K562 (cell line): ENCODE measurements around the gene COASY. TPM values are rescaled to one million over a fixed set of nuclear protein-coding genes. Genes with fewer than 3 reads are reported as not detected.

ENCODE experiments used
- ATF3 ChIP-seq, 2 experiments: fragments of 450-650 bp in 1 of 2; sonication (generic) in 1 of 2; formaldehyde crosslinking in 1 of 2; IDR thresholded peaks in 1 of 2; conservative IDR thresholded peaks in 1 of 2; 2 replicates each; pipeline versions ENCODE4 v1.6.1 to v1.8.1; 2016 to 2023; ENCODE audit warnings: mild to moderate bottlenecking in 2 of 2, moderate library complexity in 2 of 2, inconsistent platforms in 1 of 2, missing genetic modification reagents in 1 of 2
- ATF6 ChIP-seq: sonication (generic); formaldehyde crosslinking; IDR thresholded peaks from 2 replicates; pipeline ENCODE4 v1.4.0; 2020; ENCODE audit warnings: mild to moderate bottlenecking, missing genetic modification reagents
- CCNT2 ChIP-seq: IDR thresholded peaks from 2 replicates; pipeline ENCODE4 v1.6.1; 2011; ENCODE audit warnings: borderline replicate concordance, low read depth, mild to moderate bottlenecking, moderate library complexity, mixed read lengths, low read length; ENCODE audit not compliant: insufficient read length; ENCODE audit errors: extremely low read depth
- FOXK2 ChIP-seq, 2 experiments: fragments of 450-650 bp; IDR thresholded peaks in 1 of 2; conservative IDR thresholded peaks in 1 of 2; 2 replicates each; pipeline ENCODE4 v1.6.1; 2016; ENCODE audit warnings: low read depth in 2 of 2, mild to moderate bottlenecking in 1 of 2
- GTF2E2 ChIP-seq: fragments of 200-800 bp; sonication (Bioruptor generic); IDR thresholded peaks from 2 replicates; pipeline ENCODE4 v1.6.1; 2016; ENCODE audit warnings: missing genetic modification characterization, missing compliant biosample characterization
- NCOA4 ChIP-seq: fragments of 450-650 bp; IDR thresholded peaks from 2 replicates; pipeline ENCODE4 v1.6.1; 2018; ENCODE audit warnings: mild to moderate bottlenecking; ENCODE audit not compliant: partially characterized antibody
- NR2C2 ChIP-seq, 2 experiments: fragments of 200-800 bp in 1 of 2; sonication (Bioruptor generic) in 1 of 2; sonication (generic) in 1 of 2; formaldehyde crosslinking in 1 of 2; IDR thresholded peaks; 2 replicates each; pipeline versions ENCODE4 v1.6.1 to v1.8.0; 2016 to 2022; ENCODE audit warnings: mild to moderate bottlenecking in 1 of 2, missing compliant biosample characterization in 1 of 2, missing genetic modification characterization in 1 of 2, missing genetic modification reagents in 1 of 2
- PRMT5 ChIP-seq: sonication (generic); formaldehyde crosslinking; IDR thresholded peaks from 2 replicates; pipeline ENCODE4 v1.5.0; 2020; ENCODE audit warnings: missing genetic modification reagents
- RBM39 ChIP-seq: fragments of 200-400 bp; formaldehyde crosslinking; optimal IDR thresholded peaks from 2 replicates; pipeline ENCODE3; 2018; ENCODE audit warnings: low read depth, low read length
- TAF1 ChIP-seq: IDR thresholded peaks from 2 replicates; pipeline ENCODE4 v1.6.1; 2011; ENCODE audit warnings: mild to moderate bottlenecking, low read length, moderate library complexity; ENCODE audit not compliant: insufficient read depth, control insufficient read depth, severe bottlenecking; ENCODE audit errors: extremely low read depth
- TEAD1 ChIP-seq, 2 experiments: fragments of 450-650 bp in 1 of 2; sonication (generic) in 1 of 2; formaldehyde crosslinking; IDR thresholded peaks; 2 replicates each; pipeline versions ENCODE4 v1.4.0 to v1.8.0; 2020 to 2022; ENCODE audit warnings: mild to moderate bottlenecking in 2 of 2, missing genetic modification reagents in 1 of 2
- polyA plus RNA-seq, 8 experiments: library from polyadenylated mRNA; depleted of rRNA in 4 of 8; stranded (reverse) in 5 of 8; unstranded in 3 of 8; fragments of >200 nt; fragmentation: Nextera tagmentation in 2 of 8; fragmentation: Illumina TruSeq in 1 of 8; extraction: Ambion mirVana in 2 of 8; extraction: Trizol in 1 of 8; gene quantifications; 2 replicates each; pipeline versions ENCODE4 v1.2.1 to v1.2.3, GENCODE V29; 2011 to 2014; ENCODE audit warnings: inconsistent platforms in 1 of 8, missing spikeins in 1 of 8
- total RNA-seq, 7 experiments: library from RNA; depleted of rRNA in 6 of 7; stranded (reverse); fragments of >200 nt in 6 of 7; fragmentation: Illumina TruSeq in 2 of 7; extraction: Trizol in 2 of 7; gene quantifications; 2 replicates each; pipeline versions ENCODE4 v1.2.1 to v1.2.3, GENCODE V29; 2011 to 2021; ENCODE audit warnings: low replicate concordance in 1 of 7
- TF ChIP-seq, protein P1 (sequence below): IDR thresholded peaks from 3 replicates; pipeline ENCODE4 v1.6.1; 2011; ENCODE audit warnings: borderline replicate concordance, mild to moderate bottlenecking, moderate library complexity; ENCODE audit not compliant: insufficient read length; ENCODE audit errors: extremely low read depth
- TF ChIP-seq, protein P2 (sequence below): fragments of 200-400 bp; formaldehyde crosslinking; IDR thresholded peaks from 2 replicates; pipeline ENCODE4 v1.6.1; 2017; ENCODE audit warnings: mild to moderate bottlenecking, low read depth, low read length, moderate library complexity

Gene COASY
- total and polyA plus RNA-seq, 9 of the 15 experiments (the other 6 are each of a cell fraction or from before 2014, with no cell fraction given) = 25.4 to 175 (median 62.3) TPM

- no peak for TF ChIP-seq CCNT2
- TF ChIP-seq TAF1 = no peak
- no peak for TF ChIP-seq NR2C2 (CRISPR knock-in tag; IDR thresholded peaks at IDR 0.05)
- peak; percentile 60; the same call in 1 of the 2 replicates for TF ChIP-seq NR2C2 (tag; IDR thresholded peaks at IDR 0.05)
- TF ChIP-seq, protein P1, sequence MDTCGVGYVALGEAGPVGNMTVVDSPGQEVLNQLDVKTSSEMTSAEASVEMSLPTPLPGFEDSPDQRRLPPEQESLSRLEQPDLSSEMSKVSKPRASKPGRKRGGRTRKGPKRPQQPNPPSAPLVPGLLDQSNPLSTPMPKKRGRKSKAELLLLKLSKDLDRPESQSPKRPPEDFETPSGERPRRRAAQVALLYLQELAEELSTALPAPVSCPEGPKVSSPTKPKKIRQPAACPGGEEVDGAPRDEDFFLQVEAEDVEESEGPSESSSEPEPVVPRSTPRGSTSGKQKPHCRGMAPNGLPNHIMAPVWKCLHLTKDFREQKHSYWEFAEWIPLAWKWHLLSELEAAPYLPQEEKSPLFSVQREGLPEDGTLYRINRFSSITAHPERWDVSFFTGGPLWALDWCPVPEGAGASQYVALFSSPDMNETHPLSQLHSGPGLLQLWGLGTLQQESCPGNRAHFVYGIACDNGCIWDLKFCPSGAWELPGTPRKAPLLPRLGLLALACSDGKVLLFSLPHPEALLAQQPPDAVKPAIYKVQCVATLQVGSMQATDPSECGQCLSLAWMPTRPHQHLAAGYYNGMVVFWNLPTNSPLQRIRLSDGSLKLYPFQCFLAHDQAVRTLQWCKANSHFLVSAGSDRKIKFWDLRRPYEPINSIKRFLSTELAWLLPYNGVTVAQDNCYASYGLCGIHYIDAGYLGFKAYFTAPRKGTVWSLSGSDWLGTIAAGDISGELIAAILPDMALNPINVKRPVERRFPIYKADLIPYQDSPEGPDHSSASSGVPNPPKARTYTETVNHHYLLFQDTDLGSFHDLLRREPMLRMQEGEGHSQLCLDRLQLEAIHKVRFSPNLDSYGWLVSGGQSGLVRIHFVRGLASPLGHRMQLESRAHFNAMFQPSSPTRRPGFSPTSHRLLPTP = no peak
- no peak for TF ChIP-seq PRMT5 (CRISPR knock-in tag)
- TF ChIP-seq TEAD1 (CRISPR knock-in tag; IDR thresholded peaks at IDR 0.05) = no peak
- TF ChIP-seq ATF6 = no peak
- TF ChIP-seq FOXK2 (conservative IDR thresholded peaks at IDR 0.05 in 1 of 2, IDR thresholded peaks at IDR 0.05 in 1 of 2; ENCODE audit: low read depth in 2 of 2) = no peak
- TF ChIP-seq, protein P2, sequence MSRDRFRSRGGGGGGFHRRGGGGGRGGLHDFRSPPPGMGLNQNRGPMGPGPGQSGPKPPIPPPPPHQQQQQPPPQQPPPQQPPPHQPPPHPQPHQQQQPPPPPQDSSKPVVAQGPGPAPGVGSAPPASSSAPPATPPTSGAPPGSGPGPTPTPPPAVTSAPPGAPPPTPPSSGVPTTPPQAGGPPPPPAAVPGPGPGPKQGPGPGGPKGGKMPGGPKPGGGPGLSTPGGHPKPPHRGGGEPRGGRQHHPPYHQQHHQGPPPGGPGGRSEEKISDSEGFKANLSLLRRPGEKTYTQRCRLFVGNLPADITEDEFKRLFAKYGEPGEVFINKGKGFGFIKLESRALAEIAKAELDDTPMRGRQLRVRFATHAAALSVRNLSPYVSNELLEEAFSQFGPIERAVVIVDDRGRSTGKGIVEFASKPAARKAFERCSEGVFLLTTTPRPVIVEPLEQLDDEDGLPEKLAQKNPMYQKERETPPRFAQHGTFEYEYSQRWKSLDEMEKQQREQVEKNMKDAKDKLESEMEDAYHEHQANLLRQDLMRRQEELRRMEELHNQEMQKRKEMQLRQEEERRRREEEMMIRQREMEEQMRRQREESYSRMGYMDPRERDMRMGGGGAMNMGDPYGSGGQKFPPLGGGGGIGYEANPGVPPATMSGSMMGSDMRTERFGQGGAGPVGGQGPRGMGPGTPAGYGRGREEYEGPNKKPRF = no peak
- no peak for TF ChIP-seq GTF2E2 (tag)
- TF ChIP-seq NCOA4 = no peak
- no peak for TF ChIP-seq RBM39
- TF ChIP-seq ATF3 (IDR thresholded peaks at IDR 0.05) = no peak
- no peak for TF ChIP-seq ATF3 (CRISPR knock-in tag; conservative IDR thresholded peaks at IDR 0.05)
Measured at GRCh38 chr17:42519546-42520491, 42.1 kb upstream of the COASY start (continued).
